H9 (cell line): ENCODE results near the gene ZNF839. TPM values are rescaled to one million over a fixed set of nuclear protein-coding genes. Genes with fewer than 3 reads are reported as not detected.

Source experiments
- DNase-seq: peaks from one replicate; pipeline ENCODE4 v3.0.0-alpha.2; 2017
- H2AFZ ChIP-seq: one replicate; pipeline ENCODE4 v1.6.1; 2013; ENCODE audit warnings: mild to moderate bottlenecking, low read length, control low read depth, moderate library complexity
- H2AK5ac ChIP-seq: 2 replicates; pipeline ENCODE4 v1.6.1; 2013; ENCODE audit warnings: low read length, control low read depth, mixed read lengths; ENCODE audit not compliant: insufficient read length
- H2BK120ac ChIP-seq: one replicate; pipeline ENCODE4 v1.6.1; 2013; ENCODE audit warnings: low read depth, mild to moderate bottlenecking, low read length, control low read depth, inconsistent platforms; ENCODE audit not compliant: poor library complexity, severe bottlenecking
- H2BK12ac ChIP-seq: 2 replicates; pipeline ENCODE4 v1.6.1; 2013; ENCODE audit warnings: low read length, control low read depth, mixed read lengths, low read depth; ENCODE audit not compliant: insufficient read length
- H2BK15ac ChIP-seq: 2 replicates; pipeline ENCODE4 v1.6.1; 2013; ENCODE audit warnings: low read depth, low read length, control low read depth
- H2BK20ac ChIP-seq: one replicate; pipeline ENCODE4 v1.6.1; 2013; ENCODE audit warnings: low read depth, mild to moderate bottlenecking, low read length, control low read depth, inconsistent platforms; ENCODE audit not compliant: poor library complexity, severe bottlenecking
- H2BK5ac ChIP-seq: 2 replicates; pipeline ENCODE4 v1.6.1; 2013; ENCODE audit warnings: low read length, control low read depth, mixed read lengths; ENCODE audit not compliant: insufficient read length
- H3K14ac ChIP-seq: 2 replicates; pipeline ENCODE4 v1.6.1; 2013; ENCODE audit warnings: low read length, control low read depth; ENCODE audit not compliant: insufficient read depth
- H3K18ac ChIP-seq: 2 replicates; pipeline ENCODE4 v1.6.1; 2013; ENCODE audit warnings: low read depth, mild to moderate bottlenecking, mixed read lengths, low read length, control low read depth; ENCODE audit not compliant: insufficient read length
- H3K23ac ChIP-seq: 2 replicates; pipeline ENCODE4 v1.6.1; 2013; ENCODE audit warnings: low read length, control low read depth, mixed read lengths, low read depth; ENCODE audit not compliant: insufficient read length
- H3K23me2 ChIP-seq: 2 replicates; pipeline ENCODE4 v1.6.1; 2013; ENCODE audit warnings: low read depth, mild to moderate bottlenecking, mixed read lengths, low read length, control low read depth; ENCODE audit not compliant: insufficient read length, poor library complexity, severe bottlenecking
- H3K27ac ChIP-seq: 2 replicates; pipeline ENCODE4 v1.5.1; 2013; ENCODE audit warnings: low read length, control low read depth, mixed read lengths, low read depth; ENCODE audit not compliant: insufficient read length
- H3K27me3 ChIP-seq: 2 replicates; pipeline ENCODE4 v1.6.1; 2013; ENCODE audit warnings: low read length, control low read depth, inconsistent platforms; ENCODE audit not compliant: insufficient read depth
- H3K4ac ChIP-seq: 2 replicates; pipeline ENCODE4 v1.6.1; 2013; ENCODE audit warnings: low read depth, mild to moderate bottlenecking, control low read depth, inconsistent platforms, low read length, moderate library complexity
- H3K4me1 ChIP-seq: 2 replicates; pipeline ENCODE4 v1.6.1; 2013; ENCODE audit warnings: low read length, control low read depth, inconsistent platforms; ENCODE audit not compliant: insufficient read depth
- H3K4me2 ChIP-seq: 2 replicates; pipeline ENCODE4 v1.6.1; 2013; ENCODE audit warnings: low read length, control low read depth, mixed read lengths; ENCODE audit not compliant: insufficient read length, insufficient read depth
- H3K56ac ChIP-seq: 2 replicates; pipeline ENCODE4 v1.6.1; 2013; ENCODE audit warnings: low read depth, mild to moderate bottlenecking, mixed read lengths, low read length, control low read depth; ENCODE audit not compliant: insufficient read length
- H3K79me1 ChIP-seq: 2 replicates; pipeline ENCODE4 v1.6.1; 2013; ENCODE audit warnings: low read depth, mild to moderate bottlenecking, moderate library complexity, low read length, control low read depth, inconsistent platforms; ENCODE audit not compliant: insufficient read depth, poor library complexity, severe bottlenecking
- H3K79me2 ChIP-seq: 2 replicates; pipeline ENCODE4 v1.6.1; 2013; ENCODE audit warnings: low read length, control low read depth, inconsistent platforms; ENCODE audit not compliant: insufficient read depth
- H3K9ac ChIP-seq: 2 replicates; pipeline ENCODE4 v1.6.1; 2013; ENCODE audit warnings: low read length, control low read depth, mixed read lengths; ENCODE audit not compliant: insufficient read length; ENCODE audit errors: extremely low read depth
- H3K9me3 ChIP-seq: one replicate; pipeline ENCODE4 v1.6.1; 2013; ENCODE audit warnings: low read depth, low read length, inconsistent platforms; ENCODE audit not compliant: control insufficient read depth
- H3T11ph ChIP-seq: one replicate; pipeline ENCODE4 v1.6.1; 2013; ENCODE audit warnings: mild to moderate bottlenecking, low read length, control low read depth, inconsistent platforms
- H4K20me1 ChIP-seq: one replicate; pipeline ENCODE4 v1.6.1; 2013; ENCODE audit not compliant: control insufficient read depth, insufficient read length, insufficient read depth
- H4K5ac ChIP-seq: 2 replicates; pipeline ENCODE4 v1.6.1; 2013; ENCODE audit warnings: low read depth, mild to moderate bottlenecking, mixed read lengths, low read length, control low read depth; ENCODE audit not compliant: insufficient read length
- H4K8ac ChIP-seq: replicated peaks from 2 replicates; pipeline ENCODE4 v1.6.1; 2013; ENCODE audit warnings: low read length, control low read depth, mixed read lengths, low read depth; ENCODE audit not compliant: insufficient read length
- H4K91ac ChIP-seq: 2 replicates; pipeline ENCODE4 v1.6.1; 2013; ENCODE audit warnings: low read depth, mild to moderate bottlenecking, moderate library complexity, mixed read lengths, low read length, control low read depth; ENCODE audit not compliant: insufficient read length
- H3K27ac Mint-ChIP-seq, 3 experiments: 2 replicates in 2 of 3; 3 replicates in 1 of 3; pipeline ENCODE4 v1.8.0; 2020 to 2021; ENCODE audit warnings: mixed read lengths in 3 of 3, mild to moderate bottlenecking in 1 of 3, moderate library complexity in 1 of 3
- H3K27me3 Mint-ChIP-seq: 2 replicates; pipeline ENCODE4 v1.8.0; 2021; ENCODE audit warnings: low read depth, mild to moderate bottlenecking, moderate library complexity, mixed read lengths
- H3K36me3 Mint-ChIP-seq, 3 experiments: 2 replicates in 2 of 3; 3 replicates in 1 of 3; pipeline ENCODE4 v1.8.0; 2020 to 2021; ENCODE audit warnings: low read depth in 3 of 3, mixed read lengths in 3 of 3; ENCODE audit not compliant: insufficient read depth in 1 of 3
- H3K4me1 Mint-ChIP-seq, 2 experiments: 2 replicates each; pipeline ENCODE4 v1.8.0; 2020; ENCODE audit warnings: mixed read lengths in 2 of 2
- H3K4me3 Mint-ChIP-seq, 2 experiments: 2 replicates in 1 of 2; 3 replicates in 1 of 2; pipeline ENCODE4 v1.8.0; 2020 to 2021; ENCODE audit warnings: mild to moderate bottlenecking in 2 of 2, mixed read lengths in 2 of 2, moderate library complexity in 1 of 2
- H3K9me3 Mint-ChIP-seq, 2 experiments: 2 replicates in 1 of 2; 3 replicates in 1 of 2; pipeline ENCODE4 v1.8.0; 2020; ENCODE audit warnings: mild to moderate bottlenecking in 2 of 2, mixed read lengths in 2 of 2, moderate library complexity in 1 of 2
- WGBS: extraction: QIAGEN DNeasy Blood & Tissue Kit; methylation state at CpG from one replicate; pipeline ENCODE4 v1.1.7; 2013; ENCODE audit warnings: missing lambda C conversion rate, low lambda C conversion rate, mixed read lengths; ENCODE audit not compliant: insufficient read length; ENCODE audit errors: extremely low coverage; 5-methylcytosine and 5-hydroxymethylcytosine counted together
- total RNA-seq: library from RNA; stranded (reverse); gene quantifications from 2 replicates; pipeline ENCODE4 v1.2.1, GENCODE V29; 2021
- TF ChIP-seq, protein P1 (sequence below): fragments of 200-600 bp; sonication (generic); conservative IDR thresholded peaks from 3 replicates; pipeline ENCODE4 v1.8.0; 2021; ENCODE audit warnings: antibody characterized with exemption, mild to moderate bottlenecking

The ZNF839 gene
- total RNA-seq, 1 experiment from 2014 or later, result 9.4 TPM

DNA sequence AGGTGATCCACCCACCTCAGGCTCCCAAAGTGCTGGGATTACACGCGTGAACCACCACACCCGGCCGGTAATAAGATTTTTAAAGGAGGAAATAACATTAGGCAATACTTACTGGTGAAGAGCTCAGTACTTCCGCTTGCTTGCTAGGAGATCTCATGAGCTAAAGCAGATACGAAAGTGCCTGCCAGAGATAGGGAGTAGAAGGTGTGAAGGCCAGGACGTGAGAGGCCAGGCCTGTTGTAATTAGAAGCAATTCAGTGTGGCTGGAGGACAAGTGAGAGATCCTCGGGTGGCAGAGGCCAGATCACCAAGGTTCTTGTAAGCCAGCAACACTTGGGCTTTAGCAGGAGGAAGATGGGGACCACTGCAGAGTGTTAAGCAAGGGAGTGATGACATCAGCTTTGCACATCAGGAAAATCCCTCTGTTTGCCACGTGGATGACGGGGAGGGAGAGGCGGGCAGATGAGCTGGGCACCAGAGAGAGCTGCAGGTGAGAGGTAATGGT lies 50.8 kb downstream of the ZNF839 start:
- H3K9me3 Mint-ChIP-seq, result no peaks in the 10 kb centered on the region
- H3K27me3 ChIP-seq, result no peaks in the 10 kb centered on the region
- H3K56ac ChIP-seq, result no peak overlapping the region
- H2BK120ac ChIP-seq, result no peak overlapping the region
- H3K23ac ChIP-seq, result no peak overlapping the region
- H3K9me3 ChIP-seq, result no peaks in the 10 kb centered on the region
- no peaks in the 10 kb centered on the region for H3K4me1 ChIP-seq
- H2BK5ac ChIP-seq, result no peak overlapping the region
- H3K27ac Mint-ChIP-seq, result peak overlapping the region; percentile 54 to 82 (median 58); a peak in 5 of 7 replicates
- no peak overlapping the region for H2BK12ac ChIP-seq
- H3K27me3 Mint-ChIP-seq, result no peaks in the 10 kb centered on the region
- H3T11ph ChIP-seq, result no peak overlapping the region
- no peak overlapping the region for H4K91ac ChIP-seq
- H2AK5ac ChIP-seq, result no peak overlapping the region
- no peak overlapping the region for H3K4ac ChIP-seq
- no peak overlapping the region for H3K9ac ChIP-seq
- peak overlapping the region; percentile 2 for H4K5ac ChIP-seq
- H2AFZ ChIP-seq, result no peak overlapping the region
- WGBS, result no CpG with 5 or more reads among the region's 11 CpGs
- TF ChIP-seq, protein P1, sequence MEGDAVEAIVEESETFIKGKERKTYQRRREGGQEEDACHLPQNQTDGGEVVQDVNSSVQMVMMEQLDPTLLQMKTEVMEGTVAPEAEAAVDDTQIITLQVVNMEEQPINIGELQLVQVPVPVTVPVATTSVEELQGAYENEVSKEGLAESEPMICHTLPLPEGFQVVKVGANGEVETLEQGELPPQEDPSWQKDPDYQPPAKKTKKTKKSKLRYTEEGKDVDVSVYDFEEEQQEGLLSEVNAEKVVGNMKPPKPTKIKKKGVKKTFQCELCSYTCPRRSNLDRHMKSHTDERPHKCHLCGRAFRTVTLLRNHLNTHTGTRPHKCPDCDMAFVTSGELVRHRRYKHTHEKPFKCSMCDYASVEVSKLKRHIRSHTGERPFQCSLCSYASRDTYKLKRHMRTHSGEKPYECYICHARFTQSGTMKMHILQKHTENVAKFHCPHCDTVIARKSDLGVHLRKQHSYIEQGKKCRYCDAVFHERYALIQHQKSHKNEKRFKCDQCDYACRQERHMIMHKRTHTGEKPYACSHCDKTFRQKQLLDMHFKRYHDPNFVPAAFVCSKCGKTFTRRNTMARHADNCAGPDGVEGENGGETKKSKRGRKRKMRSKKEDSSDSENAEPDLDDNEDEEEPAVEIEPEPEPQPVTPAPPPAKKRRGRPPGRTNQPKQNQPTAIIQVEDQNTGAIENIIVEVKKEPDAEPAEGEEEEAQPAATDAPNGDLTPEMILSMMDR, result no peak
- no peak overlapping the region for H3K4me2 ChIP-seq
- no peak for DNase-seq
- 0 out of 2 replicates have a peak, but pooled peaks cover 4% of the 10 kb centered on the region for H3K79me2 ChIP-seq
- H2BK15ac ChIP-seq, result no peak overlapping the region
- H3K36me3 Mint-ChIP-seq, result no peaks in the 10 kb centered on the region
- H3K23me2 ChIP-seq, result no peaks in the 10 kb centered on the region
- peaks cover 0 to 10% of the 10 kb centered on the region in 2 experiments; a peak in 3 of 4 replicates for H3K4me1 Mint-ChIP-seq
- no peaks in the 10 kb centered on the region for H3K79me1 ChIP-seq
- H2BK20ac ChIP-seq, result no peak overlapping the region
- H3K27ac ChIP-seq, result no peak overlapping the region
- H4K20me1 ChIP-seq, result no peaks in the 10 kb centered on the region
- no peak overlapping the region for H3K14ac ChIP-seq
- H3K4me3 Mint-ChIP-seq, result no peak overlapping the region
- H4K8ac ChIP-seq, result no peak overlapping the region
- H3K18ac ChIP-seq, result no peak overlapping the region
